HCT116 (cell line): ENCODE results near the gene CHD8.

ENCODE experiments used
- CTCF ChIP-seq, 3 experiments: fragments of 200-600 bp in 1 of 3; sonication (generic) in 1 of 3; IDR thresholded peaks in 2 of 3; conservative IDR thresholded peaks in 1 of 3; 2 replicates each; pipeline ENCODE4 v1.5.1; 2012 to 2017; ENCODE audit warnings: low read depth in 2 of 3, low read length in 2 of 3, antibody characterized with exemption in 1 of 3, borderline replicate concordance in 1 of 3, control low read depth in 1 of 3, mild to moderate bottlenecking in 1 of 3, mixed read lengths in 1 of 3, mixed run types in 1 of 3, moderate library complexity in 1 of 3; ENCODE audit not compliant: insufficient read depth in 1 of 3
- EZH2phosphoT487 ChIP-seq: fragments of 200-600 bp; IDR thresholded peaks from 2 replicates; pipeline ENCODE4 v1.6.1; 2018; ENCODE audit warnings: antibody characterized with exemption, borderline replicate concordance

- TF ChIP-seq CTCF (IDR thresholded peaks at IDR 0.05 in 2 of 3, conservative IDR thresholded peaks at IDR 0.05 in 1 of 3; ENCODE audit: borderline replicate concordance in 1 of 3, insufficient read depth in 1 of 3, low read depth in 2 of 3, low read length in 2 of 3) (no peak), EZH2phosphoT487 (no peak)
Measured at GRCh38 chr14:21455592-21455911, 371 bp downstream of the CHD8 start.
